ENCODE data around the gene DIPK2A. TPM values are rescaled to one million over a fixed set of nuclear protein-coding genes. Genes with fewer than 3 reads are reported as not detected.

Gene DIPK2A
- total RNA-seq, 1 experiment from 2014 or later, result 37.7 TPM

DNA sequence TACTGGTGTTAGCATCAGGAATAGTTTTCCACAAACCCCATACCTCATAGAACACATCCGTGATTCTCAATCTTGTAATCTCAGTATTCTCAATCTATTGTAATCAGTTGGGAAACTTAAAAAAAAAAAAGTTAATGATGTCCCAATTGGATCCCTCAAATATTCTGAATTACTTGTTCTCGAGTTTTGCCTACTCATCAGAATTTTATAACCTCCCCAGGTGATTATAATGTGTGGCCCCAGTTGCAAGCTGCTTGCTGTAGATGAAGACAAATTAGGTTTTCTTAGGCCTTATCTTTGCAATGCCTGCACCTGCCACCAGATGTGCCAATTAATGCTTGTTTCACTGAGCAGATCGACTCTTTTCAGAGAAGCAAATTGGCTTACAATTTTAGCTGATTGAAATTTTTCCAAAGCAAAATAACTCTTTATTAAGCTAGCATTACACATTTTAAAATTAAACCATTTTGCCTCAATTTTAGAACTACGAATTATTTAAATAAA, 19.0 kb upstream of the DIPK2A start:
- Mint-ChIP-seq H3K27me3 (ENCODE audit: unreplicated experiment) (no peaks in the 10 kb centered on the region), H3K36me3 (ENCODE audit: insufficient read depth, unreplicated experiment) (no peaks in the 10 kb centered on the region), H3K4me1 (ENCODE audit: low read depth, unreplicated experiment) (no peaks in the 10 kb centered on the region), H3K9me3 (ENCODE audit: low read depth, unreplicated experiment) (no peaks in the 10 kb centered on the region), H3K4me3 (ENCODE audit: low read depth, unreplicated experiment) (no peak overlapping the region), H3K27ac (ENCODE audit: unreplicated experiment) (no peak overlapping the region)
- DNase-seq, result no peak
- TF ChIP-seq, protein P1, sequence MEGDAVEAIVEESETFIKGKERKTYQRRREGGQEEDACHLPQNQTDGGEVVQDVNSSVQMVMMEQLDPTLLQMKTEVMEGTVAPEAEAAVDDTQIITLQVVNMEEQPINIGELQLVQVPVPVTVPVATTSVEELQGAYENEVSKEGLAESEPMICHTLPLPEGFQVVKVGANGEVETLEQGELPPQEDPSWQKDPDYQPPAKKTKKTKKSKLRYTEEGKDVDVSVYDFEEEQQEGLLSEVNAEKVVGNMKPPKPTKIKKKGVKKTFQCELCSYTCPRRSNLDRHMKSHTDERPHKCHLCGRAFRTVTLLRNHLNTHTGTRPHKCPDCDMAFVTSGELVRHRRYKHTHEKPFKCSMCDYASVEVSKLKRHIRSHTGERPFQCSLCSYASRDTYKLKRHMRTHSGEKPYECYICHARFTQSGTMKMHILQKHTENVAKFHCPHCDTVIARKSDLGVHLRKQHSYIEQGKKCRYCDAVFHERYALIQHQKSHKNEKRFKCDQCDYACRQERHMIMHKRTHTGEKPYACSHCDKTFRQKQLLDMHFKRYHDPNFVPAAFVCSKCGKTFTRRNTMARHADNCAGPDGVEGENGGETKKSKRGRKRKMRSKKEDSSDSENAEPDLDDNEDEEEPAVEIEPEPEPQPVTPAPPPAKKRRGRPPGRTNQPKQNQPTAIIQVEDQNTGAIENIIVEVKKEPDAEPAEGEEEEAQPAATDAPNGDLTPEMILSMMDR (IDR thresholded peaks at IDR 0.05; ENCODE audit: unreplicated experiment), result no peak
- BruUV-seq (replicated peaks), result no TSS peak
- CTCF ChIA-PET, result interaction anchor here (0.9 to 1.5 kb wide), 2 partner anchors 19 to 177 kb away, joined by 3 to 7 read pairs; partner anchors contain the start of gene DIPK2A
- intact Hi-C loops (cut with micrococcal nuclease; ENCODE audit: unreplicated experiment), result no loop called here

DNA sequence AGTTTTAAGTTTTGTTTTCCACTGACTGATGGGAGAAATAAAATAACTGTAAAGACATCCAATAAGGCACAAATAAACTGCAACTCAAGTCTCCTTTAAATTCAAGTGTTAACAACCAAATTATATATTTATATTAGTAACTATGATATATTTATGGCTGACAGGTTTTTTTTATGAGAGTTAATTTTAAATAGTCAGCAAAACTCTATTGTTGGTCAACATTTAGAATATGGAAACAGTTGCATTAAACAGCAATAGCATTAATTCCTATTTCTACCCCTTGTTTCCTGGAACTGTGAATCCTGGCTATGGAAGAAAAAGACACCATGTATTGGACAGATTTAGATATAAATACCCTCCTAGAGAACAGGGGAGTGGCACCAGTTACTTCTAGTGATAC, 16.5 kb upstream of the DIPK2A start:
- Mint-ChIP-seq H3K4me1 (ENCODE audit: low read depth, unreplicated experiment) (no peaks in the 10 kb centered on the region), H3K9me3 (ENCODE audit: low read depth, unreplicated experiment) (peaks cover 4% of the 10 kb centered on the region), H3K36me3 (ENCODE audit: insufficient read depth, unreplicated experiment) (no peaks in the 10 kb centered on the region), H3K27ac (ENCODE audit: unreplicated experiment) (no peak overlapping the region), H3K4me3 (ENCODE audit: low read depth, unreplicated experiment) (no peak overlapping the region), H3K27me3 (ENCODE audit: unreplicated experiment) (no peaks in the 10 kb centered on the region)
- intact Hi-C loops (cut with micrococcal nuclease; ENCODE audit: unreplicated experiment), result no loop called here
- CTCF ChIA-PET, result no interaction called here
- no peak for DNase-seq
- TF ChIP-seq, protein P1 (IDR thresholded peaks at IDR 0.05; ENCODE audit: unreplicated experiment), result no peak
- no TSS peak for BruUV-seq (replicated peaks)

DNA sequence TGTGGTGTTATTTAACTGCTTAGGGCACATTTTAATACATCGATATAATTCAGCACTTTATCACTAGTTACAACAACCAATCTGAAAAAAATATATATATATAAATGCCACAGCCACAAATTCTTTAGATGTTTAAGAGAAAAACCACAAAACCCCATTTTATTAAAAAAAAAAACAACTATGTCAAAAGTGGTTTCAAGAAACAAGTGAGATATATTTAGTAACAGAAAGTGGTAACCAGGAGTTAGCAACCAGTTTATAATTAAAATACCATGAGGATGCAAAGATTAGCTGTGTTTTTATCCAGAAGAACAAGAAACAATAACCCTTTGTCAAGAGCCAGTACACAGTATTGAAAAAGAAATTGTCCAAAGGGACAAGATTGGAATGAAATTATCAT, 14.8 kb upstream of the DIPK2A start:
- Mint-ChIP-seq H3K27me3 (ENCODE audit: unreplicated experiment) (no peaks in the 10 kb centered on the region), H3K4me3 (ENCODE audit: low read depth, unreplicated experiment) (no peak overlapping the region), H3K4me1 (ENCODE audit: low read depth, unreplicated experiment) (no peaks in the 10 kb centered on the region), H3K36me3 (ENCODE audit: insufficient read depth, unreplicated experiment) (no peaks in the 10 kb centered on the region), H3K27ac (ENCODE audit: unreplicated experiment) (no peak overlapping the region), H3K9me3 (ENCODE audit: low read depth, unreplicated experiment) (peaks cover 4% of the 10 kb centered on the region)
- no TSS peak for BruUV-seq (replicated peaks)
- intact Hi-C loops (cut with micrococcal nuclease; ENCODE audit: unreplicated experiment), result no loop called here
- TF ChIP-seq, protein P1 (IDR thresholded peaks at IDR 0.05; ENCODE audit: unreplicated experiment), result no peak
- no peak for DNase-seq
- CTCF ChIA-PET, result interaction anchor here (0.6 kb wide), 1 partner anchor 17 kb away, joined by 5 read pairs; no protein-coding TSS in a partner anchor

DNA sequence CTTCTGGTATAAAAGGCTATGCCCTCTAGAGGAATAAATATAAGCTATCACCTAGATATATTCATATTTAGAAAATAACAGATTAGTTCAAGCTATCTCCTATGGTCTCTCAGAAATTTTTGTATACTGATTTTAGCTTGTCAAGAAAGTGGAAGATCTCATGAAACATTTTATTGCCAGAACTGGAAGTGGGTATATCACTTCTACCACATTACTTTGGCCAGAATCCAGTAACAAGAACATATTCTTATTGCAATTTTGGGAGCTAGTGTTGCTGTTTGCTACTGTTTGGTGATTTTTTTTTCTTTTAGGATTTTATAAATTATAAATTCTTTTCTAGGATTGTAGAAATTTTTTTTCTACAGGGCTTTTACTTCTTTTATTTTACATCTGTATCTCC, 14.2 kb upstream of the DIPK2A start:
- no peaks in the 10 kb centered on the region for H3K27me3 Mint-ChIP-seq (ENCODE audit: unreplicated experiment)
- BruUV-seq (replicated peaks), result no TSS peak
- TF ChIP-seq, protein P1 (IDR thresholded peaks at IDR 0.05; ENCODE audit: unreplicated experiment), result no peak
- H3K27ac Mint-ChIP-seq (ENCODE audit: unreplicated experiment), result no peak overlapping the region
- no peak overlapping the region for H3K4me3 Mint-ChIP-seq (ENCODE audit: low read depth, unreplicated experiment)
- H3K4me1 Mint-ChIP-seq (ENCODE audit: low read depth, unreplicated experiment), result no peaks in the 10 kb centered on the region
- CTCF ChIA-PET, result interaction anchor here (1.2 kb wide), 1 partner anchor 14 kb away, joined by 5 read pairs; the partner anchor contains the start of gene DIPK2A
- no peak for DNase-seq
- H3K9me3 Mint-ChIP-seq (ENCODE audit: low read depth, unreplicated experiment), result peaks cover 4% of the 10 kb centered on the region
- no peaks in the 10 kb centered on the region for H3K36me3 Mint-ChIP-seq (ENCODE audit: insufficient read depth, unreplicated experiment)
- intact Hi-C loops (cut with micrococcal nuclease; ENCODE audit: unreplicated experiment), result no loop called here
